Spleen (tissue), 11 donors: Measurements from ENCODE around the gene FBLN1. TPM values are rescaled to one million over a fixed set of nuclear protein-coding genes. Genes with fewer than 3 reads are reported as not detected.

Experiments used
- DNase-seq: peaks from one replicate; pipeline ENCODE4 v3.0.0-alpha.2; 2020
- H3K27ac ChIP-seq, 8 donors: fragments of 200-600 bp; sonication (generic) in 7 of 8; 1 replicate in 4 of 8; 2 replicates in 4 of 8; pipeline versions ENCODE4 v1.5.0 to v1.8.0; 2016 to 2021; ENCODE audit warnings: inconsistent platforms in 4 of 8, mild to moderate bottlenecking in 4 of 8, moderate library complexity in 1 of 8
- H3K27me3 ChIP-seq, 7 donors: fragments of 200-600 bp; sonication (generic) in 6 of 7; replicated peaks in 1 of 7; 1 replicate in 4 of 7; 2 replicates in 3 of 7; pipeline versions ENCODE4 v1.5.0 to v1.8.0; 2016 to 2021; ENCODE audit warnings: inconsistent platforms in 3 of 7, mild to moderate bottlenecking in 1 of 7
- H3K36me3 ChIP-seq, 6 donors: fragments of 200-600 bp; sonication (generic) in 5 of 6; 1 replicate in 4 of 6; 2 replicates in 2 of 6; pipeline versions ENCODE4 v1.5.0 to v1.8.0; 2016 to 2021; ENCODE audit warnings: inconsistent platforms in 2 of 6
- H3K4me1 ChIP-seq, 6 donors: fragments of 200-600 bp; sonication (generic) in 5 of 6; 1 replicate in 3 of 6; 2 replicates in 3 of 6; pipeline versions ENCODE4 v1.5.0 to v1.8.0; 2016 to 2021; ENCODE audit warnings: inconsistent platforms in 3 of 6
- H3K4me3 ChIP-seq, 8 donors: fragments of 200-600 bp; sonication (generic) in 7 of 8; 1 replicate in 4 of 8; 2 replicates in 4 of 8; pipeline versions ENCODE4 v1.5.0 to v1.8.0; 2016 to 2021; ENCODE audit warnings: inconsistent platforms in 4 of 8, mild to moderate bottlenecking in 4 of 8, moderate library complexity in 2 of 8
- H3K9me3 ChIP-seq, 8 donors: fragments of 200-600 bp; sonication (generic) in 7 of 8; 1 replicate in 4 of 8; 2 replicates in 4 of 8; pipeline versions ENCODE4 v1.5.0 to v1.8.0; 2016 to 2021; ENCODE audit warnings: inconsistent platforms in 4 of 8
- CTCF ChIP-seq, 11 experiments: fragments of 200-600 bp in 7 of 11; fragments of 450-650 bp in 4 of 11; sonication (generic) in 4 of 11; IDR thresholded peaks in 8 of 11; conservative IDR thresholded peaks in 3 of 11; 1 replicate in 7 of 11; 2 replicates in 4 of 11; pipeline versions ENCODE4 v1.4.0 to v1.8.0; 2016 to 2021; ENCODE audit warnings: antibody characterized with exemption in 11 of 11, inconsistent platforms in 4 of 11, mild to moderate bottlenecking in 1 of 11
- POLR2A ChIP-seq, 3 donors: fragments of 450-650 bp; IDR thresholded peaks; one replicate each; pipeline ENCODE4 v1.5.1; 2017; ENCODE audit warnings: antibody characterized with exemption in 3 of 3, mild to moderate bottlenecking in 1 of 3
- POLR2AphosphoS5 ChIP-seq, 3 donors: sonication (generic); formaldehyde crosslinking; IDR thresholded peaks; one replicate each; pipeline ENCODE4 v1.5.1; 2017; ENCODE audit warnings: antibody characterized with exemption in 3 of 3
- WGBS, 5 donors: extraction: QIAGEN DNeasy Blood & Tissue Kit in 3 of 5; methylation state at CpG; one replicate each; pipeline versions ENCODE4 v1.1.5 to v1.1.7; 2013 to 2018; 5-methylcytosine and 5-hydroxymethylcytosine counted together
- intact Hi-C: fragments of 100-400 bp; cut with DNase I; formaldehyde crosslinking; loops from one replicate; pipeline ENCODE4 v1.15.0; 2023; ENCODE audit warnings: low total_unique reads
- polyA plus RNA-seq, 3 donors: library from polyadenylated mRNA; stranded (reverse); fragments of 200-250 nt; gene quantifications; one replicate each; pipeline ENCODE4 v1.2.1, GENCODE V29; 2013
- total RNA-seq, 7 donors: library from RNA; depleted of rRNA in 3 of 7; stranded (reverse); fragments of >200 nt in 3 of 7; fragmentation: NEBNext Ultra II Directional in 4 of 7; extraction: Animal tissue kit (Norgen Biotek cat#: 25700) in 4 of 7; gene quantifications; one replicate each; pipeline versions ENCODE4 v1.1.0 to v1.2.1, GENCODE V29; 2016 to 2021
- donor health status: healthy with polysubstance abuse.
- donor health status: DM: no; HTN: no; CAD: no; lungs with moderate emphysema.
- donor health status: DM: no; HTN: no; CAD: no.
- donor health status: Bipolar disorder and iron deficiency.
- donor health status: healthy.
- donor health status: DM: no; HTN: no; CAD: no.
- donor health status: DM: yes; HTN: yes; CAD: no.

Gene FBLN1
- total and polyA plus RNA-seq, 10 donors: 1.9 to 20.3 (median 11.0) TPM

GRCh38 chr22:45475063-45475747, 27.5 kb upstream of the FBLN1 start:
- no peak overlapping the region for H3K27ac ChIP-seq
- no peak overlapping the region for H3K4me3 ChIP-seq
- 45 to 72% (median 56%) methylated on average over 8 of the region's 8 CpGs for WGBS, 5 donors
- no peaks in the 10 kb centered on the region for H3K36me3 ChIP-seq
- intact Hi-C loops: no loop called here
- TF ChIP-seq CTCF (IDR thresholded peaks at IDR 0.05 in 8 of 11, conservative IDR thresholded peaks at IDR 0.05 in 3 of 11) (no peak), POLR2AphosphoS5 (IDR thresholded peaks at IDR 0.05) (no peak), POLR2A (IDR thresholded peaks at IDR 0.05) (no peak)
- H3K27me3 ChIP-seq: peaks cover 0 to 24% (median 0%) of the 10 kb centered on the region in 7 donors
- H3K4me1 ChIP-seq: no peaks in the 10 kb centered on the region
- no peaks in the 10 kb centered on the region for H3K9me3 ChIP-seq
- DNase-seq: peak; percentile 17

- no peaks in the 10 kb centered on the region for H3K36me3 ChIP-seq
- peaks cover 0 to 7% (median 2%) of the 10 kb centered on the region in 8 donors for H3K9me3 ChIP-seq
- H3K27me3 ChIP-seq: peaks cover 0 to 24% (median 0%) of the 10 kb centered on the region in 7 donors
- H3K27ac ChIP-seq: no peak overlapping the region
- 74 to 85% (median 77%) methylated on average over 15 of the region's 15 CpGs for WGBS, 5 donors
- H3K4me3 ChIP-seq: no peak overlapping the region
- peak; percentile 55 for DNase-seq
- no peaks in the 10 kb centered on the region for H3K4me1 ChIP-seq
- intact Hi-C loops: no loop called here
- TF ChIP-seq POLR2AphosphoS5 (IDR thresholded peaks at IDR 0.05): no peak
- no peak for TF ChIP-seq CTCF (IDR thresholded peaks at IDR 0.05 in 8 of 11, conservative IDR thresholded peaks at IDR 0.05 in 3 of 11)
- no peak for TF ChIP-seq POLR2A (IDR thresholded peaks at IDR 0.05)
These were observed 26.7 kb upstream of the FBLN1 start for GRCh38 chr22:45475851-45476514.

- H3K36me3 ChIP-seq: no peaks in the 10 kb centered on the region
- intact Hi-C loops: no loop called here
- 64 to 77% (median 69%) methylated on average over 6 of the region's 6 CpGs for WGBS, 5 donors
- no peak for DNase-seq
- no peaks in the 10 kb centered on the region for H3K4me1 ChIP-seq
- no peak overlapping the region for H3K4me3 ChIP-seq
- H3K27ac ChIP-seq: no peak overlapping the region
- no peak for TF ChIP-seq CTCF (IDR thresholded peaks at IDR 0.05 in 8 of 11, conservative IDR thresholded peaks at IDR 0.05 in 3 of 11)
- TF ChIP-seq POLR2A (IDR thresholded peaks at IDR 0.05): no peak
- TF ChIP-seq POLR2AphosphoS5 (IDR thresholded peaks at IDR 0.05): no peak
- H3K9me3 ChIP-seq: peaks cover 0 to 10% (median 3%) of the 10 kb centered on the region in 8 donors
- peaks cover 0 to 24% (median 0%) of the 10 kb centered on the region in 7 donors for H3K27me3 ChIP-seq
These were observed 25.9 kb upstream of the FBLN1 start for GRCh38 chr22:45476814-45477213.
